Mesothelial cell of epicardium (in vitro differentiated cells): Measurements from ENCODE around the gene NOL8. TPM values are rescaled to one million over a fixed set of nuclear protein-coding genes. Genes with fewer than 3 reads are reported as not detected.

ENCODE experiments used
- DNase-seq, 2 experiments: peaks; one replicate each; pipeline ENCODE4 v3.0.0; 2021; ENCODE audit warnings: low spot score in 2 of 2; ENCODE audit not compliant: unreplicated experiment in 2 of 2
- H3K27ac Mint-ChIP-seq: 2 replicates; pipeline ENCODE4 v1.8.0; 2021; ENCODE audit warnings: mixed read lengths
- H3K27me3 Mint-ChIP-seq: 2 replicates; pipeline ENCODE4 v1.8.0; 2021; ENCODE audit warnings: low read depth, mixed read lengths
- H3K36me3 Mint-ChIP-seq: 2 replicates; pipeline ENCODE4 v1.8.0; 2021; ENCODE audit warnings: mixed read lengths
- H3K4me1 Mint-ChIP-seq: 2 replicates; pipeline ENCODE4 v1.8.0; 2021; ENCODE audit warnings: mixed read lengths
- H3K4me3 Mint-ChIP-seq: 2 replicates; pipeline ENCODE4 v1.8.0; 2021; ENCODE audit warnings: mild to moderate bottlenecking, moderate library complexity, mixed read lengths
- H3K9me3 Mint-ChIP-seq: 2 replicates; pipeline ENCODE4 v1.8.0; 2021; ENCODE audit warnings: mixed read lengths
- CTCF ChIP-seq: fragments of 200-600 bp; sonication (generic); IDR thresholded peaks from one replicate; pipeline ENCODE4 v1.5.0; 2021; ENCODE audit warnings: antibody characterized with exemption; ENCODE audit not compliant: unreplicated experiment
- total RNA-seq: library from RNA; stranded (reverse); gene quantifications from 3 replicates; pipeline ENCODE4 v1.2.1, GENCODE V29; 2021

NOL8 gene
- total RNA-seq, 1 donor from 2014 or later = 42.7 TPM

DNA sequence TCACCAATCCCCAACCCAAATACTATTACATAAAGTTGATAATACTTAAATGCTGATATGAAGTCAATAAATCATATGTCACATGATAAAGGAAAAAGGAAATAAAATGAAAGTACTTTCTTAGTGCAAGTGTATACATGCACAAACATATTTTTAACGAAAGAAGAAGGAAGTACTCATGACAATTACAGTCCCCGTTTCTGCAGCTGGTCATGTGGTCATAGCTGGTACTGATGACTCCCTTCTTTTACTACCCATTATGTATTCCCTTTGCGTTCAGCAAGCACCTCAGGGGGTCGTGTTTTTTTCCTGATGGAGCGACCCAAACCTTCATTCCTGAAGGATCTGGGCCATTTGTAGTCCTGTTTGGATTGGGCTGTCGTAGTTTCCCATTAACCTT lies 27.9 kb upstream of the NOL8 start:
- no peak overlapping the region for H3K27ac Mint-ChIP-seq
- H3K4me3 Mint-ChIP-seq = no peak overlapping the region
- no peak for DNase-seq
- no peaks in the 10 kb centered on the region for H3K27me3 Mint-ChIP-seq
- H3K36me3 Mint-ChIP-seq = peaks cover 35% of the 10 kb centered on the region
- peaks cover 32% of the 10 kb centered on the region for H3K9me3 Mint-ChIP-seq
- H3K4me1 Mint-ChIP-seq = peaks cover 10% of the 10 kb centered on the region
- no peak for TF ChIP-seq CTCF

GRCh38 chr9:92350740-92351133 lies 25.6 kb upstream of the NOL8 start:
- Mint-ChIP-seq H3K27me3 (no peaks in the 10 kb centered on the region), H3K4me1 (peaks cover 10% of the 10 kb centered on the region), H3K9me3 (peaks cover 19% of the 10 kb centered on the region), H3K4me3 (no peak overlapping the region), H3K36me3 (peaks cover 23% of the 10 kb centered on the region), H3K27ac (peak overlapping the region; percentile 71)
- TF ChIP-seq CTCF = no peak
- DNase-seq = no peak

DNA sequence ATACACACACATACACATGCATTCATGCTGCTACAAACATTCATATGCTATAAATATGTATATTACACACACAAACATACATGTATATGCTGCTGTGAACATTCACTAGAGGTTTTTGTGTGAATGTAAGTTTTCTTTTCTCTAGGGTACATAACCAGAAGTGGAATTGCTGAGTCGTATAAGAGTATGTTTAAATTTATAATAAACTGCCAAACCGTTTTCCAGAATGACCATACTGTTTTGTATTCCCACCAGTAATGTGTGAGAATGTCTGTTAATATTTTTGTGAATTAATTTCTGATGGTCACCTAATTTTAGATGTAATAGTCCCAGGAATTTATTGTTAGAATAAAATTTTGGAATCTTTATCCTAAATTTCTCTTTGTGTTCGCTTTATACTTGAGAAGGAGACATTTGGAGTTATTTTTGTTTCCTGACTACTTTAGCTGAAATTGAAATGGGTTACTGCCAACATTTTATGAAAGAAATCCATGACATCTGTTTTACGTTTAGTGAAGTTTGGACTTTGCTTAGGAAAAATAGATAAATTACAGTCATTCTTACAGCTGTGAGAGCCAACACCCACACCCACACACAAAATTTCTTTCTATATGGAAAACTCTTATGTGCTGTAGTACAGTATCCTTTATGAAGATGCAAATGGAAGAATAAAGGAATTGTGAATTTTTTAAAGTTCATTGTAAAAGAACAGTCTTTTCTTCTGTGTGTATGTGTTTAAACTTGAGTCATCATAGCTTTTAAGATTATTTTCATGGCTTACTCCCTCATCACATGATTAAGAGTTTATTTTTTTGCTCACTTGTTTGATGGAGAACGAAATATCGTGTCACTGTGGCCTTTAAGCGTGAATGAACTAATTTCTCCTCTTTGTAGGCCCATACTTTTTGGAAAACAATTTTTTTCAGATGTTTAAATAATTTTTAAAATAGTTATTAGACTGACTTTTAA lies 24.9 kb upstream of the NOL8 start:
- no peak for TF ChIP-seq CTCF
- H3K27ac Mint-ChIP-seq = peak overlapping the region; percentile 64
- peaks cover 10% of the 10 kb centered on the region for H3K4me1 Mint-ChIP-seq
- no peaks in the 10 kb centered on the region for H3K27me3 Mint-ChIP-seq
- peaks cover 15% of the 10 kb centered on the region for H3K9me3 Mint-ChIP-seq
- no peak overlapping the region for H3K4me3 Mint-ChIP-seq
- DNase-seq = no peak
- peaks cover 19% of the 10 kb centered on the region for H3K36me3 Mint-ChIP-seq

- peaks cover 6% of the 10 kb centered on the region for H3K9me3 Mint-ChIP-seq
- H3K4me3 Mint-ChIP-seq = no peak overlapping the region
- peaks cover 8% of the 10 kb centered on the region for H3K36me3 Mint-ChIP-seq
- no peak for TF ChIP-seq CTCF
- no peaks in the 10 kb centered on the region for H3K27me3 Mint-ChIP-seq
- H3K27ac Mint-ChIP-seq = no peak overlapping the region
- DNase-seq = no peak
- H3K4me1 Mint-ChIP-seq = peaks cover 8% of the 10 kb centered on the region
These were observed 20.4 kb upstream of the NOL8 start for GRCh38 chr9:92345582-92345981.

GRCh38 chr9:92342825-92343488 lies 17.8 kb upstream of the NOL8 start:
- Mint-ChIP-seq H3K9me3 (peaks cover 8% of the 10 kb centered on the region), H3K27me3 (no peaks in the 10 kb centered on the region), H3K27ac (no peak overlapping the region), H3K4me1 (no peaks in the 10 kb centered on the region), H3K36me3 (peaks cover 15% of the 10 kb centered on the region), H3K4me3 (no peak overlapping the region)
- DNase-seq = no peak
- TF ChIP-seq CTCF = peak; percentile 40
